Neural progenitor cell (in vitro differentiated cells): Measurements from ENCODE around the gene LCT.

ENCODE experiments used
- EZH2 ChIP-seq: fragments of 200-600 bp; sonication (generic); IDR thresholded peaks from 2 replicates; pipeline ENCODE4 v1.6.1; 2017; ENCODE audit warnings: antibody characterized with exemption, mild to moderate bottlenecking, moderate library complexity
- TF ChIP-seq, protein P1 (sequence below): fragments of 200-600 bp; sonication (generic); IDR thresholded peaks from 2 replicates; pipeline ENCODE4 v1.5.1; 2017; ENCODE audit warnings: antibody characterized with exemption, mild to moderate bottlenecking

DNA sequence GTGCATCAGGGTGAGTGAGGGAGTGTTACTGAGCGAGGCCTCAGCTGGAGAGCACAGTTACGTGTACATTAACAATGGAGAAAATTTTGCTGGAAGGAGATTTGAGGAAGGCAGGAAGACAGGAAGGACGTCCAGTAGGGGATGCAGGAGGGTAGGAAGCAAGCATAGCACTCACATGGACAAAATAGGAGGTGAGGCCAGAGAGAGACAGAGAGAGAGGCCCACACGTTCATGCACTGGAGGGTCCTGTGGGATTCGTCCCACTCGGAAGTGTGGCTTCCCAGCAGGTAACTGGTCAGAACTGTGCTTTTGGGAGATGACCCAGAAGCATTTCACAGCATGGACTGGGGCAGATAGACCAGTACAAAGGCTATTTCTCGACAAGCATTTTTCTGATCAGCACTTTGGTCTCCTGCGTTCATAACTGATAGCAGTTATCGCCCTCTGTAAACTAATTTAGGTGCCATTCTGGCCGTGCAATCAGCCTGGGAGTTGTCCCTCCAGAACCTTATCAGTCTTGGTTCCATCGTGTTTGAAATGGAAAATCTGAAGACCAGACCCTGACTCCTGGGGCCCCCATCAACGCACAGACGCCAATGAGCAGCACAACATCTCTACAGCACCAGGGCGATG lies 5.7 kb downstream of the LCT start:
- TF ChIP-seq, protein P1, sequence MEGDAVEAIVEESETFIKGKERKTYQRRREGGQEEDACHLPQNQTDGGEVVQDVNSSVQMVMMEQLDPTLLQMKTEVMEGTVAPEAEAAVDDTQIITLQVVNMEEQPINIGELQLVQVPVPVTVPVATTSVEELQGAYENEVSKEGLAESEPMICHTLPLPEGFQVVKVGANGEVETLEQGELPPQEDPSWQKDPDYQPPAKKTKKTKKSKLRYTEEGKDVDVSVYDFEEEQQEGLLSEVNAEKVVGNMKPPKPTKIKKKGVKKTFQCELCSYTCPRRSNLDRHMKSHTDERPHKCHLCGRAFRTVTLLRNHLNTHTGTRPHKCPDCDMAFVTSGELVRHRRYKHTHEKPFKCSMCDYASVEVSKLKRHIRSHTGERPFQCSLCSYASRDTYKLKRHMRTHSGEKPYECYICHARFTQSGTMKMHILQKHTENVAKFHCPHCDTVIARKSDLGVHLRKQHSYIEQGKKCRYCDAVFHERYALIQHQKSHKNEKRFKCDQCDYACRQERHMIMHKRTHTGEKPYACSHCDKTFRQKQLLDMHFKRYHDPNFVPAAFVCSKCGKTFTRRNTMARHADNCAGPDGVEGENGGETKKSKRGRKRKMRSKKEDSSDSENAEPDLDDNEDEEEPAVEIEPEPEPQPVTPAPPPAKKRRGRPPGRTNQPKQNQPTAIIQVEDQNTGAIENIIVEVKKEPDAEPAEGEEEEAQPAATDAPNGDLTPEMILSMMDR, result no peak
- TF ChIP-seq EZH2, result no peak
